ENCODE measurements around the gene IFT52.
"Not testable (repeated sequence)": the region's sequence is repeated elsewhere in the genome, so short reads cannot be mapped to it uniquely, and the experiment has no call there.

Gene IFT52

GRCh38 chr20:43569282-43569681 is 21.5 kb upstream of the IFT52 start:
- DNase-seq = no peak

- no peak for DNase-seq
Observed at GRCh38 chr20:43570496-43570895, 20.2 kb upstream of the IFT52 start.

GRCh38 chr20:43571310-43571709 is 19.4 kb upstream of the IFT52 start:
- no peak for DNase-seq

- no peak for DNase-seq
Observed at GRCh38 chr20:43571771-43572170, 19.0 kb upstream of the IFT52 start.

GRCh38 chr20:43572891-43573290 is 17.8 kb upstream of the IFT52 start:
- DNase-seq = no peak

GRCh38 chr20:43576108-43576507 is 14.6 kb upstream of the IFT52 start:
- no peak for DNase-seq

GRCh38 chr20:43579861-43580793 is 10.6 kb upstream of the IFT52 start:
- DNase-seq = no peak

GRCh38 chr20:43583133-43583864 is 7.4 kb upstream of the IFT52 start:
- DNase-seq = no peak

- peak; percentile 83 for DNase-seq
Observed at GRCh38 chr20:43583982-43584432, 6.7 kb upstream of the IFT52 start.

- DNase-seq = peak; percentile 1
Observed at GRCh38 chr20:43584448-43585136, 6.1 kb upstream of the IFT52 start.

GRCh38 chr20:43586641-43587040 is 4.1 kb upstream of the IFT52 start:
- no peak for DNase-seq

GRCh38 chr20:43588526-43588925 is 2.2 kb upstream of the IFT52 start:
- not testable (repeated sequence) for DNase-seq

- DNase-seq = no peak
Observed at GRCh38 chr20:43590036-43590391, 723 bp upstream of the IFT52 start.

- DNase-seq = not testable (repeated sequence)
Observed at GRCh38 chr20:43601960-43602359, 11.2 kb downstream of the IFT52 start.

GRCh38 chr20:43603124-43603523 is 12.4 kb downstream of the IFT52 start:
- peak; percentile 65 for DNase-seq

GRCh38 chr20:43605715-43606114 is 15.0 kb downstream of the IFT52 start:
- DNase-seq = no peak

- not testable (repeated sequence) for DNase-seq
Observed at GRCh38 chr20:43607278-43607677, 16.5 kb downstream of the IFT52 start.

- DNase-seq = no peak
Observed at GRCh38 chr20:43631598-43631997, 40.9 kb downstream of the IFT52 start.

- DNase-seq = no peak
Observed at GRCh38 chr20:43636429-43636828, 45.7 kb downstream of the IFT52 start.

- no peak for DNase-seq
Observed at GRCh38 chr20:43642548-43642947, 51.8 kb downstream of the IFT52 start.

- no peak for DNase-seq
Observed at GRCh38 chr20:43650997-43651525, 60.3 kb downstream of the IFT52 start.

- not testable (repeated sequence) for DNase-seq
Observed at GRCh38 chr20:43651650-43652184, 61.0 kb downstream of the IFT52 start.

- no peak for DNase-seq
Observed at GRCh38 chr20:43653966-43654365, 63.2 kb downstream of the IFT52 start.
